Motor neuron (in vitro differentiated cells): ENCODE results near the gene NOXRED1. TPM values are rescaled to one million over a fixed set of nuclear protein-coding genes. Genes with fewer than 3 reads are reported as not detected.

Experiments
- ATAC-seq, 8 experiments: fragments of 200-7000 bp; cut with Tn5 transposase; replicated peaks in 6 of 8; 2 replicates each; pipeline ENCODE4 v1.8.0; 2021; ENCODE audit warnings: mild to moderate bottlenecking in 8 of 8, moderate library complexity in 8 of 8
- H3K27ac ChIP-seq, 2 donors: fragments of 250-450 bp; sonication (Bioruptor Pico); 2 replicates each; pipeline ENCODE4 v1.9.0; 2021; ENCODE audit warnings: antibody characterized with exemption in 2 of 2, mild to moderate bottlenecking in 2 of 2, moderate library complexity in 1 of 2
- H3K4me1 ChIP-seq, 2 donors: fragments of 250-450 bp; sonication (Bioruptor Pico); replicated peaks in 1 of 2; 2 replicates each; pipeline ENCODE4 v1.6.1; 2021; ENCODE audit warnings: antibody characterized with exemption in 2 of 2, mild to moderate bottlenecking in 2 of 2, moderate library complexity in 1 of 2
- H3K4me3 ChIP-seq, 5 donors: fragments of 250-450 bp; sonication (Bioruptor Pico); 2 replicates each; pipeline ENCODE4 v1.9.0; 2021; ENCODE audit warnings: antibody characterized with exemption in 5 of 5, mild to moderate bottlenecking in 5 of 5, moderate library complexity in 4 of 5
- WGBS, 10 experiments: fragments of 450-650 bp; shearing (Covaris generic); methylation state at CpG; one replicate each; pipeline ENCODE4 v1.0.0; 2022; 5-methylcytosine and 5-hydroxymethylcytosine counted together
- in situ Hi-C, 9 experiments: fragments of 400-800 bp; cut with MboI; loops; one replicate each; pipeline ENCODE4 v1.15.0; 2021; ENCODE audit warnings: low sequenced_read_pairs in 9 of 9, low pct_unique_long_range_greater_than_20kb in 2 of 9; ENCODE audit not compliant: unreplicated experiment in 9 of 9
- total RNA-seq, 8 experiments: library from RNA; unstranded; fragments of 300-600 nt; gene quantifications; 2 replicates each; pipeline versions ENCODE4 v1.2.3 to v1.2.4, GENCODE V29; 2022

NOXRED1 gene
- total RNA-seq, 8 experiments from 2014 or later, result 0.33 to 3.0 (median 0.73) TPM

GRCh38 chr14:77400216-77400615 is 23.1 kb downstream of the NOXRED1 start:
- no peak for ATAC-seq
- in situ Hi-C loops, result no loop called here
- H3K4me3 ChIP-seq, result no peak overlapping the region

GRCh38 chr14:77390188-77390587 is 33.1 kb downstream of the NOXRED1 start:
- Histone ChIP-seq H3K27ac (no peak overlapping the region), H3K4me3 (no peak overlapping the region), H3K4me1 (no peaks in the 10 kb centered on the region)
- in situ Hi-C loops, result no loop called here
- ATAC-seq, result no peak
- WGBS, 10 experiments, result 76 to 95% (median 80%) methylated on average over 2 to 4 of the region's 4 CpGs; no CpG with 5 or more reads in 5 of the 10 experiments

More at GRCh38 chr14:77400216-77400615, 23.1 kb downstream of the NOXRED1 start:
- no peak overlapping the region for H3K27ac ChIP-seq
- no peaks in the 10 kb centered on the region for H3K4me1 ChIP-seq
- WGBS, 10 experiments, result 50 to 95% (median 71%) methylated on average over 1 to 6 of the region's 6 CpGs; no CpG with 5 or more reads in 1 of the 10 experiments

DNA sequence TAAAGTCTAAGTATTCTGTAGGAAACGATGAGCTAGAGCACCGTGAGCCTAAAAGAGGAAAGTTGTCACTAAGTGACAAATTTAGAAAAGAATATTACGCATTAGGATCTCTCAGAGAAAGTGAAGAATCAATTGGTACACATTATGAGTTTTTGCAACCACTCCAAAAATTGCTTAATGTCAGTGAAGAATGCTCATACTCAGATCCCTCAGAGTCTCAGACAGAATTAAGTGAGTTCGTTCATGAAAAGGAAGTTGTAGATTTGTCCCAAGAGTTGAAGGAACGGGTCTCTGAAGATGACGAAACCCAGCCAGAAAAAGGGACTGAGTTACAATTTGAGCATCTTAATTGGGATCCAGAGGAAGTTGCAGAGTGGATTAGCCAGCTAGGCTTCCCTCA is 44.6 kb downstream of the NOXRED1 start:
- 68 to 100% (median 93%) methylated on average over 2 to 6 of the region's 6 CpGs for whole genome bisulfite sequencing, 10 experiments
- in situ Hi-C loops, result no loop called here
- no peak for ATAC-seq
- H3K27ac ChIP-seq, result no peak overlapping the region
- peaks cover 11 to 14% of the 10 kb centered on the region in 2 donors for H3K4me1 ChIP-seq
- H3K4me3 ChIP-seq, result no peak overlapping the region

GRCh38 chr14:77377502-77377844 is 45.9 kb downstream of the NOXRED1 start:
- Histone ChIP-seq H3K4me1 (peaks cover 11 to 16% of the 10 kb centered on the region in 2 donors), H3K27ac (peak overlapping the region; percentile 83), H3K4me3 (peak overlapping the region; percentile 84 to 96 (median 91))
- ATAC-seq, result peak in 4 of 8 experiments; percentile 1 to 12 (median 8)
- in situ Hi-C loops, result no loop called here
- 0 to 20% (median 9%) methylated on average over 1 to 8 of the region's 10 CpGs; no CpG with 5 or more reads in 1 of the 10 experiments for WGBS, 10 experiments

GRCh38 chr14:77376771-77377501 is 46.4 kb downstream of the NOXRED1 start, which contains the start of the genes SAMD15 and TMED8:
Gene SAMD15, plus strand, starts transcription at chr14:77377379. Its CDS starts 40 bp downstream, at chr14:77377419.
Gene TMED8, minus strand, starts transcription at chr14:77377094. Its CDS starts 41 bp downstream, at chr14:77377053.
- in situ Hi-C loops, result no loop called here
- Histone ChIP-seq H3K4me1 (peaks cover 11 to 20% of the 10 kb centered on the region in 2 donors), H3K27ac (peak within 1 kb of the TSS; percentile 83), H3K4me3 (peak within 1 kb of the TSS; percentile 84 to 96 (median 91))
- ATAC-seq, result peak; percentile 95 to 99 (median 97)
- 0 to 5% (median 0%) methylated on average over 1 to 20 of the region's 69 CpGs; no CpG with 5 or more reads in 1 of the 10 experiments for WGBS, 10 experiments

DNA sequence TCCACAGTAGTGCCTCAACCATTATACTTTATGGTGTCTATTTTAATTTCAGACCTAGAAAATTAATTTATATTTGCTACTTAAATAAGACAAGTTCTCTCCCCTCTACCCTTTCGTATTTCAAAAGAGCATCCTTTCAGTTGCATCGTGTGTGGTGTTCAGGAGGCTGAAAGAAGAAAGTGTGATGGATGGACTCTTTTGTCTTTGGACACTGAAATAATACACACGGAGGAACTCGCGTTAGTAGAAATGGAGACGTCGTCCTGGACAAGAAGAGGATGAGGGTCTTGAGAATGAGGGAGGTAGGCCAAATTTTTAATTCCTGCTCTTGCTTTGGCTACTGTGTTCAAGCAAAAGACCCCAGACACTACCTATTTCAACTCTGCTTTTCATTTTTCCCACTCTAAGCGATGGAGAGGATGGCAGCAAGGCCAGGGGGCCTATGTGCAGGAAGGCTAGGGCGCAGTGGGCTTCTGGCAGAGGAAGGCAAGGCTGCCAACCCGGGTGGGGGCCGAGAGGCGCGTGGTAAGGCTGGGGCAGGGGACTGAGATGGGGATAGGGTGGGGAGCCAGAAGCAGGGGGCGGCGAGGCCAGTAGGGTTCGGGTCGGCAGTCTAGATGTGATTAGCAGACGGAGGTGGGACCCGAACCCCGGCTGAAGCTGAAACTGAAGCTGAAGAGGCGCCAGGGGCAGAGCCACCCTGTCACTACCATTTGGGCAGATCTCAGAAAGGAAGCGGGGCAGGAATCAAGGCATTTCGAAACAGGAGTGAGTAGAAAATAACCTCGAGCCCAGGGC is 47.2 kb downstream of the NOXRED1 start:
- in situ Hi-C loops, result no loop called here
- WGBS, 10 experiments, result 0 to 51% (median 9%) methylated on average over 1 to 9 of the region's 24 CpGs; no CpG with 5 or more reads in 2 of the 10 experiments
- Histone ChIP-seq H3K27ac (peak overlapping the region; percentile 83), H3K4me1 (peaks cover 11 to 20% of the 10 kb centered on the region in 2 donors), H3K4me3 (peak overlapping the region; percentile 84 to 96 (median 91))
- peak; percentile 21 to 41 (median 30) for ATAC-seq

- in situ Hi-C loops, result no loop called here
- H3K4me1 ChIP-seq, result peaks cover 11 to 20% of the 10 kb centered on the region in 2 donors
- peak overlapping the region in 1 of 2 donors; percentile 83 for H3K27ac ChIP-seq
- ATAC-seq, result no peak
- 70 to 93% (median 88%) methylated on average over 4 to 8 of the region's 9 CpGs for WGBS, 10 experiments
- H3K4me3 ChIP-seq, result peak overlapping the region; percentile 84 to 96 (median 91)
Measured at GRCh38 chr14:77375164-77375950, 48.0 kb downstream of the NOXRED1 start.

DNA sequence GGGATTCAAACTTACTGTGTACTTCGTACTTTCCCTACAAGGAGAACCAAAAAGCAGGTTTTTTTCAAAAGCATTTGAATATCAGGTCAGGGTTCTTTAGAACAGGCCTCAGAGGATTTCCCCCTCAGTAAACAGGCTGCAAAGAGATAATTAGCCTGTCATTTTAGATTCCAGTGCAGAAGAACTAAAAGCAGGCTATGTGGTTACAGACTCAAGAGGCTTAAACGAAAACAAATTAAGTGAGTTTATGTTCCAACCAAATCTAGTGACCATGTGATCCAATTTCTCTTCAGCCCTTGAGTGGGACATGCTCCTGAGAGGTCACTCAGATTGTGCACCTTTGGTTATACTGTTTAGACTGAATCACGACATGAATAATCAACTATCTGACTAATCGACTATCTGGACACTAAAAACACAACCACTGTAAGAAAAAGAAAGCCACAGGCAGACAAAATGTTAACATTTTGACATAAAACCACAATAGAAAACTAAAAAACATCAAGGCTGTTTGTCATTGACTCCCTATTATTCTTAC is 51.0 kb downstream of the NOXRED1 start:
- peaks cover 7 to 16% of the 10 kb centered on the region in 2 donors for H3K4me1 ChIP-seq
- in situ Hi-C loops, result no loop called here
- no peak overlapping the region for H3K4me3 ChIP-seq
- ATAC-seq, result no peak
- no peak overlapping the region for H3K27ac ChIP-seq
- WGBS, 10 experiments, result 7 to 70% (median 47%) methylated on average over 2 to 4 of the region's 4 CpGs

DNA sequence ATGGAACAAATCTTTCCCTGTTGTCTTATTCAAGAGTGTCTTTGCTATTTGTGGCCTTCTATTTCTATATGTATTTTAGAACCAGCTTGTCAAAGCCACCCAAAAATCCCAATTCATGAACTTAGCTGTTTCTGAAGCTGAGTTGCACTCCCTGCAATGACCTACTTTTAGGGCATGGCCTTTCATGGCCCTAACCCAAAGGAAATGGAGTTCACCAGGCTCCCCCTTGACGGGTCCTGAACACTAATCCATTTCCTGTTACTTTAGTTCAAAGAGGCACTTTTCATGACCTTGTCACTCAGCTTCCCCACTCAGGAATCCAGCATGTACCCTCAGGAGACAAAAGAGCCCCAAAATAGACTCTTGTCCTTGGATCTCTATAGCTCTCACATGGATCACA is 54.0 kb downstream of the NOXRED1 start:
- 67 to 100% (median 86%) methylated on average over 1 of the region's 1 CpG; no CpG with 5 or more reads in 5 of the 10 experiments for WGBS, 10 experiments
- no peak overlapping the region for H3K27ac ChIP-seq

GRCh38 chr14:77364146-77364545 is 59.2 kb downstream of the NOXRED1 start:
- in situ Hi-C loops, result no loop called here
- 67 to 100% (median 90%) methylated on average over 1 to 3 of the region's 3 CpGs; no CpG with 5 or more reads in 3 of the 10 experiments for WGBS, 10 experiments
- Histone ChIP-seq H3K4me1 (no peaks in the 10 kb centered on the region), H3K4me3 (no peak overlapping the region), H3K27ac (no peak overlapping the region)
- ATAC-seq, result no peak

More for the DNA sequence above, 54.0 kb downstream of the NOXRED1 start:
- Histone ChIP-seq H3K4me1 (peaks cover 0 to 6% of the 10 kb centered on the region in 2 donors), H3K4me3 (no peak overlapping the region)
- in situ Hi-C loops, result no loop called here
- no peak for ATAC-seq

GRCh38 chr14:77359626-77360025 is 63.7 kb downstream of the NOXRED1 start:
- no peak for ATAC-seq
- Histone ChIP-seq H3K4me1 (peaks cover 0 to 3% of the 10 kb centered on the region in 2 donors), H3K4me3 (no peak overlapping the region), H3K27ac (no peak overlapping the region)
- in situ Hi-C loops, result no loop called here
- 33 to 100% (median 63%) methylated on average over 1 of the region's 1 CpG; no CpG with 5 or more reads in 5 of the 10 experiments for WGBS, 10 experiments

DNA sequence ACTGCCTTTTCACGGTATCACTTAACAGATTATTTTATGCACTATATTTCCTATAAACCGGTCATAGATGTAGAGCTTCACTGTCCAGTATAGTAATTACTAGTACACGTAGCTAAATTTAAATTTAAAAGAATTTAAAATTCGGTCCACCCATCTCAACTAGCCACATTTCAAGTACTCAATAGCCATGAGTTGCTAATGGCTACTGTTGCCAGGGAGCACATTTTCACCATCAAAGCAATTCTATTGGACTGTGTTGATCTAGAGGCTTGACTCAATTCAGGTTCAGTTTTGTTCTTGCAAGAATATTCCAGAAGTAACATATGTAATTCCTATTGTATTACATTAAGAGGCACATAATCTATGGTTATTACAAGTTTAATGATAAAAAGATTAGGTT is 66.4 kb downstream of the NOXRED1 start:
- ATAC-seq, result peak in 4 of 8 experiments; percentile 13 to 93 (median 72)
- in situ Hi-C loops, result no loop called here
- 53 to 83% (median 70%) methylated on average over 1 to 4 of the region's 4 CpGs; no CpG with 5 or more reads in 1 of the 10 experiments for WGBS, 10 experiments
- peaks cover 0 to 3% of the 10 kb centered on the region in 2 donors for H3K4me1 ChIP-seq
- no peak overlapping the region for H3K27ac ChIP-seq
- no peak overlapping the region for H3K4me3 ChIP-seq
